Stomach (tissue), 4 donors: ENCODE data around the gene SLC16A5.

ENCODE experiments used
- EP300 ChIP-seq: sonication (generic); formaldehyde crosslinking; IDR thresholded peaks from one replicate; pipeline ENCODE4 v1.6.1; 2017; ENCODE audit warnings: antibody characterized with exemption
- POLR2A ChIP-seq, 4 donors: fragments of 450-650 bp; IDR thresholded peaks; one replicate each; pipeline ENCODE4 v1.6.1; 2016; ENCODE audit warnings: antibody characterized with exemption in 4 of 4, control low read depth in 2 of 4, mild to moderate bottlenecking in 1 of 4, moderate library complexity in 1 of 4
- POLR2AphosphoS5 ChIP-seq, 3 donors: sonication (generic); formaldehyde crosslinking; IDR thresholded peaks; one replicate each; pipeline ENCODE4 v1.6.1; 2016; ENCODE audit warnings: antibody characterized with exemption in 3 of 3
- TF ChIP-seq, protein P1 (sequence below), 7 experiments: fragments of 450-650 bp in 4 of 7; fragments of 200-600 bp in 3 of 7; sonication (generic) in 3 of 7; IDR thresholded peaks; one replicate each; pipeline ENCODE4 v1.5.1; 2016 to 2019; ENCODE audit warnings: antibody characterized with exemption in 7 of 7, control low read depth in 2 of 7, mild to moderate bottlenecking in 1 of 7

DNA sequence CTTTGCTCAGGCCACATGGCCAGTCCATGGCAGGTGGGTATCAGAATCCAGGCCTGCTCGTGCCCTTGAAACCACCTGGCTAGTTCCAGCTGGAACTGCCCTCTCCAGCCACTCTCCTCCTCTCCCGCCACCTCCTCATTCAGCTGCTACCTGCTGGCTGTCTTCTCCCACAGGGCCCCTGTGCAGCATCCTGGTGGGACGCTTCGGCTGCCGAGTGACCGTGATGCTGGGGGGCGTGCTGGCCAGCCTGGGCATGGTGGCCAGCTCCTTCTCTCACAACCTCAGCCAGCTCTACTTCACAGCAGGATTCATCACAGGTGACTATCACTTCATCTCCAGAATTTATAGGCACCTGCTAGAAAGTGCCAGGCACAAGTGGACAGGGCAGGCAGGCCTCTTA lies 10.1 kb downstream of the SLC16A5 start:
- no peak for TF ChIP-seq POLR2AphosphoS5 (IDR thresholded peaks at IDR 0.05)
- TF ChIP-seq, protein P1, sequence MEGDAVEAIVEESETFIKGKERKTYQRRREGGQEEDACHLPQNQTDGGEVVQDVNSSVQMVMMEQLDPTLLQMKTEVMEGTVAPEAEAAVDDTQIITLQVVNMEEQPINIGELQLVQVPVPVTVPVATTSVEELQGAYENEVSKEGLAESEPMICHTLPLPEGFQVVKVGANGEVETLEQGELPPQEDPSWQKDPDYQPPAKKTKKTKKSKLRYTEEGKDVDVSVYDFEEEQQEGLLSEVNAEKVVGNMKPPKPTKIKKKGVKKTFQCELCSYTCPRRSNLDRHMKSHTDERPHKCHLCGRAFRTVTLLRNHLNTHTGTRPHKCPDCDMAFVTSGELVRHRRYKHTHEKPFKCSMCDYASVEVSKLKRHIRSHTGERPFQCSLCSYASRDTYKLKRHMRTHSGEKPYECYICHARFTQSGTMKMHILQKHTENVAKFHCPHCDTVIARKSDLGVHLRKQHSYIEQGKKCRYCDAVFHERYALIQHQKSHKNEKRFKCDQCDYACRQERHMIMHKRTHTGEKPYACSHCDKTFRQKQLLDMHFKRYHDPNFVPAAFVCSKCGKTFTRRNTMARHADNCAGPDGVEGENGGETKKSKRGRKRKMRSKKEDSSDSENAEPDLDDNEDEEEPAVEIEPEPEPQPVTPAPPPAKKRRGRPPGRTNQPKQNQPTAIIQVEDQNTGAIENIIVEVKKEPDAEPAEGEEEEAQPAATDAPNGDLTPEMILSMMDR (IDR thresholded peaks at IDR 0.05) = no peak
- no peak for TF ChIP-seq POLR2A (IDR thresholded peaks at IDR 0.05)
- TF ChIP-seq EP300 = no peak
